Activated CD4-positive, CD25-positive, alpha-beta regulatory T cell treated with anti-CD3 and anti-CD28 coated beads, Interleukin-2, amount 50 U/mL, for 72 hours (primary cell): ENCODE measurements around the gene ERGIC1.
"Not testable (repeated sequence)": the region's sequence is repeated elsewhere in the genome, so short reads cannot be mapped to it uniquely, and the experiment has no call there.

Experiments
- DNase-seq: peaks from one replicate; pipeline ENCODE4 v3.0.0; 2021

ERGIC1 gene

DNA sequence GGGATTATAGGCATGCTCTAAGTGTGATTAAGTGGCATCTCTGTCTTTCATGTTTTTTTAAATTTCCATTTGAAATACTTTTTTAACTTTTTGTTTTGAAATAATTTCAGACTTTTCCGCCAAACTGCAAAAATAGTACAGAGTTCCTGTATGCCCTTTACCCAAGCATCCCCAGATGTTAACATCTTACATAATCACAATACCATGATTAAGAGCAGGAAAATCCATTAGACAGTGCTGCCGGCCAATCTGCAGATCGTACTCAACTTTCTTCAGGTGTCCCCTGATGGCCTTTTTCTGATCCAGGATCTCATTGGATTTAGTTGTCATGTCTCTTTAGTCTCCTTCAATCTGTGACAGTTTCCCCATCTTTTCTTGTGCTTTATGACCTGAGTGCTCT, 49.0 kb downstream of the ERGIC1 start:
- DNase-seq, result no peak

DNA sequence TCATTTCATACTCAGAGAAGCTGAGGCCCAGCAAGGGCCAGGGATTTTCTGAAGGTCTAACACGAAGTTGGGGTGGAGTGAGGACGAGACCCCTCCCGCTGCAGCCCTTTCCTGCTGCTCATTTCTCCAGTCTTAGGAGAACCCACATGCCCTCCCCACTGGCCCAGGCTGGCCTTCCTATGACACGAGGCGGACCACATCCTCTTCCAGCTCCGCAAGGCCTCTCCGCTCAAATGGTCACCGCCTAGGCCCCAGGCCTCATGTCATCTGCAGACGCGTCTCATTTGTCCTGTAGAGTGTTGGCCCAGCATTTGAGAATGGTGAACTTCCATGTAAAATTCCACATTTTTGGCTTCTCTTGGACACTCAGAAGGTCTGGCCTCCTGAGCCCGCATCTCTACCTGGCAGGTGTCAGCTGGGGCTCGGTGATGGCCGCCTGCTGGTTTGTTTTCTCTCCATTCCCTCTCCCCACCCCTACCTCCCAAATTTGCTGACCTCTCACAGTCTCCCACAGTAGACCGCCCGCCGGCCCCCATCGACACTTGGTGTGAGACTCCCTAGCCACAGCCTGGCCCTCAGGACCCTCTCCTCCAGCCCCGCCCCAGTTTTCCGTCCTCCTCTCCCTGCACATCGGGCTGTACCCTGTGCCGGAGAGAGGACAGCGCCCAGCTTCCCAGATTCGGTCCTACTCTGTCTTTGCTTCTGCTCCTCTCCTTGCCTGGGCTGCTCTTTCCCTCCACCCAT, 51.7 kb downstream of the ERGIC1 start:
- DNase-seq, result no peak

DNA sequence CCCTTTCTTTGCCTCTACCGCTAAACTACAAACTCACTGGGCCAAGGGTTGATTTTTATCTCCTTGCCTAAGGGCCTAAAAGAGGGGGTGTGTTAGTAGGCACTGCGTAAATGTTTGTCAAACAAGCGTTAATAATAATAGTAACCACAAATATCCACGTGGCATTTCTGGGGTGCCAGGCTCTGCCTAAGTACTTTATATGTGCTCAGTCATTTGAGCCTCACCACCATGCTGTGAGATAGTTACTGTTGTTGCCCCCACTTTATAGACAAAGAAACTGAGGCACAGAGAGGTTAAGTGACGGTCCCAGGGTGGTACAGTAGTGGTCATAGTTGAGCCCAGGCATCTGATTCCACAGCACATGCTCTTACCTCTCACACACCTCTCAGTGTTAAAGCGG, 52.4 kb downstream of the ERGIC1 start:
- no peak for DNase-seq

- DNase-seq, result no peak
These were observed 53.0 kb downstream of the ERGIC1 start for GRCh38 chr5:172886974-172887501.

GRCh38 chr5:172887692-172888091, 53.6 kb downstream of the ERGIC1 start:
- DNase-seq, result no peak

- no peak for DNase-seq
These were observed 56.6 kb downstream of the ERGIC1 start for GRCh38 chr5:172890659-172891058.

GRCh38 chr5:172891716-172892421, 57.8 kb downstream of the ERGIC1 start:
- no peak for DNase-seq

DNA sequence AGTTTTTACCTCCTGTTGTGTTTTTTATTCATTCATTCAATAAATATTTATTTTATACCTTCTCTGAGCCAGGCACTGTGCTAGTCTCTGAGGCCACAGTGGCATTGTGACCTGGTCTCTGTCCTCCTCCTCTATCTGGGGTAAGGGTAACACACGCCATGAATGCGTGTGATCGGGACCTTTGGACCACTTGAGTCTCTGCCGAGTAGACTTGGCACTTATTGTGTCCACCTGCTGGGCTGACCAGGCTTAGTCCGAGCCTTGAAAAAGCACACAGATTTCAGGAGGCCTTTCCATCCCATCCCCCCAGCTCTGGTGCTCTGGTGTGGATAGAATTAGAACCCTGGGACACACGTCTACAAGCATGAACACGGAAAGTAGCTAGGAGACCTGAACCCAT, 58.7 kb downstream of the ERGIC1 start:
- DNase-seq, result no peak

DNA sequence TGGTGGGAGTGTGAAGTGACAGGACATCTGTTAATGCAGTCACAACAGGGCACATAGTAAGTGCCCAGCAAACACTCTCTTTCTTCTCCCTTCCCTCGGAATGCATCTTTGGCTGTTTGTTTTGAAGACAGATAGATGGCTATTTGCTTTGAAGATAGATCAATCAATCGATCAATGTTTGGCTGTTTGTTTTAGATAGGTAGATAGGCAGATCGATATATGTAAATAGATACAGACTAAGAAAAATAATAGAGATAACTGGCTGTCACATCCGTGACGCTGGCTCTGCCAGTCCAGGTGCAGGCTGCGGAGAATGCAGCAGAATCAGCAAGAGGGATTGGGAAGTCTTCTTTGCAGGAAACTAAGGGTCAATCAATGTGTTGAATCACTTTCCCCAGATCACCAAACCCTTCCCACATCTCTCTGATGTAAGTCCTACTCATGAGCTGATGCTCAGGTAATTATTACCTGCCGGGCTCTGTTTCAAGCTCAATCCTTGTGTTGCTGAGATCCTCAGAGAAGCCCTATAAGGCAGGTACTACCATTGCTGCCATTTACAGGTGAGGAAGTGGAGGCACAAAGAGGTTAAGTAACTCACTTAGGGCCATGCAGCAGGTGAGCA, 60.8 kb downstream of the ERGIC1 start:
- no peak for DNase-seq

GRCh38 chr5:172895549-172895948, 61.5 kb downstream of the ERGIC1 start:
- DNase-seq, result no peak

GRCh38 chr5:172896465-172896864, 62.4 kb downstream of the ERGIC1 start:
- DNase-seq, result no peak

DNA sequence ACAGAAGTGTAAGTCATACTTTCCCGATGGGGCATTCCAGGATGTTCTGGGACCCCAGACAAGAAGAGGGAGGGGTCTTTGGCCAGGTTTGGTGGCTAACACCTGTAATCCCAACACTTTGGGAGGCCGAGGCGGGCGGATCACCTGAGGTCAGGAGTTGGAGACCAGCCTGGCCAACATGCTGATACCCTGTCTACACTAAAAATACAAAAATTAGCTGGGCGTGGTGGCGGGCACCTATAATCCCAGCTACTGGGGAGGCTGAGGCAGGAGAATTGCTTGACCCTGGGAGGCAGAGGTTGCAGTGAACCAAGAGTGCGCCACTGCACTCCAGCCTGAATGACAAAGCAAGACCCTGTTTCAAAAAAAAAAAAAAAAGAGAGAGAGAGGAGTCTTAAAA, 63.0 kb downstream of the ERGIC1 start:
- DNase-seq, result not testable (repeated sequence)

DNA sequence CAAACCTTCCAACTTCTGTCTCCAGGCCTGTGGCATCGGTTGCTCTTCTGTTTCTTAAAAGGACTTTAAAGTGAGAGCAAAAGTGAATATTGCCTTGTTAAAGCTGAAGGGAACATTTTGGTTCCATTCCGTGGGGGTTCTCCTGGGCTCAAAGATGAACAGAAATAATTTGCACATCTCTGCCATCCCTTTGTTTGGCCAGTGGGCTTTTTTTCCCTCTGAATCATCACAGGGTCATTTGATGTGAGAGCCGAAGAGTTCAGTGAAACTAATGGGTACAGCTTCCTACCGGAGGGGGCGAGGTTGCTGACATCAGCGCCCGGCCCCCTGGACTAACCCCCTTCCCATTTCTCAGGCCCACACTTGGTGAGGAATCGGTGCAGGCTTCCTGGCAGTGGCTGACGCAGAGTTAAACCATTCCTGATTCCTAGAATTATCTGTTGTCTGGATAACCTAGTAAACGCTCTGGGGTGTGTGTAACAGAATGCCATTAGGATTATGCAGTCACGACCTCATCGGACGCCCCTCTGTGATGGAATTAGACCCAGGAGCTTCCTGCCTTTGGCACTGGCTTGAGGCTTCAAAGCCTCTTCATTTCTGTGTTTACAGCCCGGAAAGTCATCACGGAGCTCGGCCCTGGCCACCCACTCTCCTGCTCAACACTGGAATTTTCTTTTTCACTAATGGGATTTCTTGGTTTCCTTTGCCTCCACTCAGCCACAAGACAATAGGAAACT, 63.6 kb downstream of the ERGIC1 start:
- DNase-seq, result no peak

DNA sequence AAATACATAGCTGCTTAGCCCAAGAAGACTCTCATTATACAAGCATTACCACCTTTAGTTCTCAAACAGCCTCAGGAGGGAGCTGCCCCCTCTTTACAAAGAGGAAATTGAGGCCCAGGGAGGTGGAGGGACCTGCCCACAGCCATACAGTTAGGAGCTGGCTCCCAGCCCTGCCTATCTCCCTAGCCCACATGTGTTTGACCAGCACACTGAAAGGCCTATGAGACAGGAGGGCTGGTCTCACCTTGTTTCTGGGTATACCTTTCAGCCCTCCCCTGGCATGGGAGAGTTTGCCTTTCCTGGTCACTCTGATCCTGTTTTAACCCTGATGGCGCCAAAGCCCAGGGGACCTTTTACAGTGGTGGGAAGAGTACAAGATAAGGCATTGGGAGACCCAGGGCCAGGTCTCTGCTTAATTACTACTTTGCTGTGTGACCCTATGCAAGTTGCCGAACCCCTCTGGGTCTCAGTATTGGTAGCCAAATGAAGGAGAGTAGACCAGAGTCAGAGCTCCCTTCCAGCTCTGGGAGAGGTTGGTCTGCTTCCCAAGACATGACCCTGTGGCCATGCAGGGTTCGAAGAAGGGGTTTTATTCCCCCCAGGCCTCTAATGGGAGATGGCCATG, 64.3 kb downstream of the ERGIC1 start:
- DNase-seq, result no peak

DNA sequence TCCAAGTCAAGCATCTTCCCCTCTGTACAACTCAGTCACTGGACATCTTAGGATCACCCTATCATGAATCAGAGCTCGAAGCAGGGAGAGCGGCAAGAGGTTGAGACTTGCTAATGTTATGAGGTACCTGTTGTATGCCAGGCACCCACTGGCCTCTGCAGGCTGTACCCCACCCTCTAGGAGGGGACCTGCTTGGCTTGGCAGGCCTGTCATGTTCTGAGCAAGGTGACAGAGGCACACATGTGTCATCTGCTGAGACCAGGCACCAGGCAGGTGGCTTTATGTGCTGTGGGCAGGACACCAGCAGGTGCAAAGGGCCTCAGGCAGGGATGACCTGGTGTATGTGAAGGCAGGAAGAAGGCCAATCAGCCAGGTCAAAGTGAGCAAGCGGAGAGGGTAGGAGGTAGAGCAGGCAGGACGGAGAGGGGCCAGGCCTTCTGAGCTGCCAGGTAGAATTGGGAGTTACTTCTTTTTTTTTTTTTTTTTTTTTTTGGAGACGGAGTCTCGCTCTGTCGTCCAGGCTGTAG, 64.9 kb downstream of the ERGIC1 start:
- no peak for DNase-seq

- no peak for DNase-seq
These were observed 65.4 kb downstream of the ERGIC1 start for GRCh38 chr5:172899436-172899835.

DNA sequence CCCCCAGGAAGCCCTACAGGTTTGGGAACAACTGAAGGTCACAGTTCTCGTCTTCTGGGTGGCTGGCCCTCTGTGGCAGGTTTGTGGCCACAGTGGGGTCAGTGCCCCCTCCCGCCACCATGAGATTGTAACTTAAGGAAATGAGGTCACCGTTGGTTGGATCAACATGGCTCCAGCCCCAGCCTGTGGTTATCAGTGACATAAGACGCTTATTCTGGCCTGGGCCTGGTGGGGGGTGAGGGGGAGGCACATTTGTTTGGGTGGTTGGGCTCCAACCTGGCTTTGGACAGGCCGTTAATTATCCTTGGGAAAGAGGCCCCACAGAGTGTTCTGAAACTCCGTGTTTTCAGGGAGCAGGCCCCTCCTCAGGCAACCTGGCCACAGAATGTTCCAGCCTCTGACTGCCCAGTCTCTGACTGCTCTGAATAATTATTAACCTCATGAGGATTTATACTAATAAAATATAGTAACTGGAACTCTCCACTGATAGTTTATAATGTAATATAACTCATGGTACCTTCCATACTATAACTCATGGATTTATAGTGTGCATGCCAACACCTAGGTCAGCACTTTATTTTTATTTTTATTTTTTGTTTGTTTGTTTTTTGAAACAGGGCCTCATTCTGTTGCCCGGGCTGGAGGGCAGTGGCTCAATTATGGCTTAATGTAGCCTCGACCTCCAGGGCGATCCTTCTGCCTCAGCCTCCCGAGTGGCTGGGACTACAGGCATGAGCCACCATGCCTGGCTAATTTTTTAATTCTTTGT, 67.1 kb downstream of the ERGIC1 start:
- no peak for DNase-seq

- no peak for DNase-seq
These were observed 67.9 kb downstream of the ERGIC1 start for GRCh38 chr5:172901788-172902496.

- DNase-seq, result no peak
These were observed 68.7 kb downstream of the ERGIC1 start for GRCh38 chr5:172902497-172903472.

- no peak for DNase-seq
These were observed 69.7 kb downstream of the ERGIC1 start for GRCh38 chr5:172903790-172904189.
